Ramos (cell line): ENCODE data around the gene FSTL1.

Experiments used
- in situ Hi-C: fragments of 300-500 bp; cut with MboI; formaldehyde crosslinking; loops from one replicate; pipeline ENCODE4 v1.14.3; 2022; ENCODE audit warnings: low sequenced_read_pairs; ENCODE audit not compliant: unreplicated experiment

FSTL1 gene

GRCh38 chr3:120442975-120443517, 7.7 kb downstream of the FSTL1 start:
- in situ Hi-C loops: no loop called here

- in situ Hi-C loops: no loop called here
Measured at GRCh38 chr3:120441776-120442175, 9.0 kb downstream of the FSTL1 start.

GRCh38 chr3:120440762-120441161, 10.0 kb downstream of the FSTL1 start:
- in situ Hi-C loops: no loop called here

- in situ Hi-C loops: no loop called here
Measured at GRCh38 chr3:120440001-120440703, 10.6 kb downstream of the FSTL1 start.

GRCh38 chr3:120438665-120439370, 12.0 kb downstream of the FSTL1 start:
- in situ Hi-C loops: no loop called here

GRCh38 chr3:120438216-120438615, 12.6 kb downstream of the FSTL1 start:
- in situ Hi-C loops: no loop called here

GRCh38 chr3:120437559-120437958, 13.2 kb downstream of the FSTL1 start:
- in situ Hi-C loops: no loop called here

- in situ Hi-C loops: no loop called here
Measured at GRCh38 chr3:120436523-120437050, 14.2 kb downstream of the FSTL1 start.

- in situ Hi-C loops: no loop called here
Measured at GRCh38 chr3:120435621-120436020, 15.2 kb downstream of the FSTL1 start.

GRCh38 chr3:120433662-120434331, 17.0 kb downstream of the FSTL1 start:
- in situ Hi-C loops: no loop called here

GRCh38 chr3:120432150-120432860, 18.5 kb downstream of the FSTL1 start:
- in situ Hi-C loops: no loop called here

GRCh38 chr3:120429921-120430361, 20.9 kb downstream of the FSTL1 start:
- in situ Hi-C loops: no loop called here

GRCh38 chr3:120428924-120429323, 21.9 kb downstream of the FSTL1 start:
- in situ Hi-C loops: no loop called here

GRCh38 chr3:120427201-120427600, 23.6 kb downstream of the FSTL1 start:
- in situ Hi-C loops: no loop called here

- in situ Hi-C loops: no loop called here
Measured at GRCh38 chr3:120425572-120426250, 25.1 kb downstream of the FSTL1 start.

GRCh38 chr3:120424976-120425570, 25.7 kb downstream of the FSTL1 start:
- in situ Hi-C loops: loop anchor here (25.0 kb wide), 1 partner anchor 188 kb away; no protein-coding TSS in a partner anchor

- in situ Hi-C loops: loop anchor here (25.0 kb wide), 1 partner anchor 187 kb away; no protein-coding TSS in a partner anchor
Measured at GRCh38 chr3:120424506-120424905, 26.3 kb downstream of the FSTL1 start.

GRCh38 chr3:120423432-120423831, 27.4 kb downstream of the FSTL1 start:
- in situ Hi-C loops: loop anchor here (25.0 kb wide), 1 partner anchor 186 kb away; no protein-coding TSS in a partner anchor

- in situ Hi-C loops: loop anchor here (25.0 kb wide), 1 partner anchor 185 kb away; no protein-coding TSS in a partner anchor
Measured at GRCh38 chr3:120421926-120422325, 28.9 kb downstream of the FSTL1 start.
